ENCODE data around the gene OTUB2. TPM values are rescaled to one million over a fixed set of nuclear protein-coding genes. Genes with fewer than 3 reads are reported as not detected.
A peak's percentile ranks its signal among the peaks of the same experiment; 100 is the strongest.

The OTUB2 gene
- 0.93 TPM for polyA plus RNA-seq
- long read RNA-seq, donor 1, result 0 reads
- long read RNA-seq, donor 2, partial matches to known transcripts, result 0 of 1 reads
- long read RNA-seq, donor 2, other reads (novel, unspliced or antisense), result 0 of 1 reads
- long read RNA-seq, donor 3, result 0 reads
- long read RNA-seq, donor 4, result 0 reads
- long read RNA-seq, donor 5, partial matches to known transcripts, result 0 of 1 reads
- long read RNA-seq, donor 5, other reads (novel, unspliced or antisense), result 0 of 1 reads
- long read RNA-seq, donor 6, result 0 reads
- long read RNA-seq, donor 7, partial matches to known transcripts, result 125 of 125 reads
- long read RNA-seq, donor 7, other reads (novel, unspliced or antisense), result 0 of 125 reads
- long read RNA-seq, donor 8, result 0 reads
- long read RNA-seq, donor 9, result 0 reads
- long read RNA-seq, donor 10, result 0 reads
- long read RNA-seq, donor 11, result 0 reads

GRCh38 chr14:94026173-94026888 is at the start of gene OTUB2:
TSS of gene OTUB2 (plus strand) at chr14:94026340. CDS start at chr14:94026538, 198 bp downstream.
- Histone ChIP-seq H3K27me3 (ENCODE audit: control insufficient read depth, insufficient read depth, low read length) (no peaks in the 10 kb centered on the region), H3K4me3 (ENCODE audit: low read length) (peak within 1 kb of the TSS; percentile 30), H3K9me3 (ENCODE audit: control insufficient read depth, low read depth, low read length) (no peaks in the 10 kb centered on the region), H3K36me3 (ENCODE audit: control insufficient read depth, insufficient read depth, low read length) (no peaks in the 10 kb centered on the region), H3K27ac (ENCODE audit: low read length) (no peak within 1 kb of the TSS), H3K4me1 (ENCODE audit: control insufficient read depth, insufficient read depth, low read length) (peaks cover 3% of the 10 kb centered on the region)
- no CpG with 5 or more reads among the region's 74 CpGs for WGBS (ENCODE audit: insufficient coverage, low lambda C conversion rate)
- peak; percentile 98 to 100 for DNase-seq

- no peaks in the 10 kb centered on the region for H3K36me3 ChIP-seq (ENCODE audit: control insufficient read depth, insufficient read depth, low read length)
- H3K27me3 ChIP-seq (ENCODE audit: control insufficient read depth, insufficient read depth, low read length), result no peaks in the 10 kb centered on the region
- peak within 1 kb of the TSS; percentile 34 for H3K4me3 ChIP-seq (ENCODE audit: low read length)
- H3K4me1 ChIP-seq (ENCODE audit: control insufficient read depth, insufficient read depth, low read length), result peaks cover 4% of the 10 kb centered on the region
- WGBS (ENCODE audit: insufficient coverage, low lambda C conversion rate), result 56% methylated on average over 3 of the region's 12 CpGs
- peak within 1 kb of the TSS; percentile 70 for H3K27ac ChIP-seq (ENCODE audit: low read length)
- peak in 1 of 2 donors; percentile 31 for DNase-seq
- H3K9me3 ChIP-seq (ENCODE audit: control insufficient read depth, low read depth, low read length), result no peaks in the 10 kb centered on the region
Measured at GRCh38 chr14:93976477-93977057, 49.6 kb upstream of the OTUB2 start, which contains the start of gene ASB2. TSS of gene ASB2 (minus strand) at chr14:93976570. CDS start at chr14:93964539, 12,031 bp downstream.

- H3K27ac ChIP-seq (ENCODE audit: low read length), result peak overlapping the region; percentile 70
Measured at GRCh38 chr14:93977171-93977570, 49.0 kb upstream of the OTUB2 start.

GRCh38 chr14:93977790-93978581 is 48.2 kb upstream of the OTUB2 start:
- Histone ChIP-seq H3K27ac (ENCODE audit: low read length) (peak overlapping the region; percentile 70), H3K9me3 (ENCODE audit: control insufficient read depth, low read depth, low read length) (no peaks in the 10 kb centered on the region), H3K27me3 (ENCODE audit: control insufficient read depth, insufficient read depth, low read length) (no peaks in the 10 kb centered on the region), H3K36me3 (ENCODE audit: control insufficient read depth, insufficient read depth, low read length) (no peaks in the 10 kb centered on the region), H3K4me1 (ENCODE audit: control insufficient read depth, insufficient read depth, low read length) (peaks cover 10% of the 10 kb centered on the region), H3K4me3 (ENCODE audit: low read length) (no peak overlapping the region)
- no peak for DNase-seq
- 92% methylated on average over 2 of the region's 11 CpGs for WGBS (ENCODE audit: insufficient coverage, low lambda C conversion rate)

More at GRCh38 chr14:93977171-93977570, 49.0 kb upstream of the OTUB2 start:
- no peaks in the 10 kb centered on the region for H3K36me3 ChIP-seq (ENCODE audit: control insufficient read depth, insufficient read depth, low read length)
- peaks cover 10% of the 10 kb centered on the region for H3K4me1 ChIP-seq (ENCODE audit: control insufficient read depth, insufficient read depth, low read length)
- no peak overlapping the region for H3K4me3 ChIP-seq (ENCODE audit: low read length)
- H3K27me3 ChIP-seq (ENCODE audit: control insufficient read depth, insufficient read depth, low read length), result no peaks in the 10 kb centered on the region
- no peak for DNase-seq
- no peaks in the 10 kb centered on the region for H3K9me3 ChIP-seq (ENCODE audit: control insufficient read depth, low read depth, low read length)
- WGBS (ENCODE audit: insufficient coverage, low lambda C conversion rate), result no CpG with 5 or more reads among the region's 5 CpGs

- H3K4me1 ChIP-seq (ENCODE audit: control insufficient read depth, insufficient read depth, low read length), result peaks cover 10% of the 10 kb centered on the region
- no peak for DNase-seq
- no peaks in the 10 kb centered on the region for H3K9me3 ChIP-seq (ENCODE audit: control insufficient read depth, low read depth, low read length)
- H3K27me3 ChIP-seq (ENCODE audit: control insufficient read depth, insufficient read depth, low read length), result no peaks in the 10 kb centered on the region
- H3K4me3 ChIP-seq (ENCODE audit: low read length), result no peak overlapping the region
- no peaks in the 10 kb centered on the region for H3K36me3 ChIP-seq (ENCODE audit: control insufficient read depth, insufficient read depth, low read length)
- no peak overlapping the region for H3K27ac ChIP-seq (ENCODE audit: low read length)
- no CpG with 5 or more reads among the region's 4 CpGs for WGBS (ENCODE audit: insufficient coverage, low lambda C conversion rate)
Measured at GRCh38 chr14:93978735-93979134, 47.4 kb upstream of the OTUB2 start.

GRCh38 chr14:93980456-93981201 is 45.5 kb upstream of the OTUB2 start:
- no CpG with 5 or more reads among the region's 11 CpGs for WGBS (ENCODE audit: insufficient coverage, low lambda C conversion rate)
- Histone ChIP-seq H3K4me1 (ENCODE audit: control insufficient read depth, insufficient read depth, low read length) (peaks cover 10% of the 10 kb centered on the region), H3K36me3 (ENCODE audit: control insufficient read depth, insufficient read depth, low read length) (no peaks in the 10 kb centered on the region), H3K9me3 (ENCODE audit: control insufficient read depth, low read depth, low read length) (no peaks in the 10 kb centered on the region), H3K4me3 (ENCODE audit: low read length) (no peak overlapping the region), H3K27me3 (ENCODE audit: control insufficient read depth, insufficient read depth, low read length) (no peaks in the 10 kb centered on the region), H3K27ac (ENCODE audit: low read length) (peak overlapping the region; percentile 3)
- DNase-seq, result no peak

- Histone ChIP-seq H3K36me3 (ENCODE audit: control insufficient read depth, insufficient read depth, low read length) (no peaks in the 10 kb centered on the region), H3K9me3 (ENCODE audit: control insufficient read depth, low read depth, low read length) (no peaks in the 10 kb centered on the region), H3K27ac (ENCODE audit: low read length) (peak overlapping the region; percentile 3), H3K4me1 (ENCODE audit: control insufficient read depth, insufficient read depth, low read length) (peaks cover 10% of the 10 kb centered on the region), H3K27me3 (ENCODE audit: control insufficient read depth, insufficient read depth, low read length) (no peaks in the 10 kb centered on the region), H3K4me3 (ENCODE audit: low read length) (no peak overlapping the region)
- DNase-seq, result peak in 1 of 2 donors; percentile 53
- no CpG with 5 or more reads among the region's 9 CpGs for WGBS (ENCODE audit: insufficient coverage, low lambda C conversion rate)
Measured at GRCh38 chr14:93981316-93982229, 44.6 kb upstream of the OTUB2 start.

- WGBS (ENCODE audit: insufficient coverage, low lambda C conversion rate), result no CpG with 5 or more reads among the region's 10 CpGs
- no peak overlapping the region for H3K27ac ChIP-seq (ENCODE audit: low read length)
- H3K4me1 ChIP-seq (ENCODE audit: control insufficient read depth, insufficient read depth, low read length), result peaks cover 10% of the 10 kb centered on the region
Measured at GRCh38 chr14:93982230-93983007, 43.7 kb upstream of the OTUB2 start.

More at GRCh38 chr14:93982230-93983007, 43.7 kb upstream of the OTUB2 start:
- Histone ChIP-seq H3K4me3 (ENCODE audit: low read length) (no peak overlapping the region), H3K36me3 (ENCODE audit: control insufficient read depth, insufficient read depth, low read length) (no peaks in the 10 kb centered on the region), H3K9me3 (ENCODE audit: control insufficient read depth, low read depth, low read length) (no peaks in the 10 kb centered on the region), H3K27me3 (ENCODE audit: control insufficient read depth, insufficient read depth, low read length) (no peaks in the 10 kb centered on the region)
- DNase-seq, result no peak

All from large intestine (tissue), 12 donors.